Gastroesophageal sphincter (tissue), 3 donors: Measurements from ENCODE around the gene IGFL4.

Experiments used
- CTCF ChIP-seq, 4 experiments: fragments of 200-600 bp in 2 of 4; fragments of 450-650 bp in 2 of 4; sonication (generic) in 1 of 4; IDR thresholded peaks; one replicate each; pipeline ENCODE4 v1.5.1; 2017 to 2019; ENCODE audit warnings: antibody characterized with exemption in 4 of 4, mild to moderate bottlenecking in 2 of 4, moderate library complexity in 2 of 4
- EP300 ChIP-seq: sonication (generic); formaldehyde crosslinking; IDR thresholded peaks from one replicate; pipeline ENCODE4 v1.6.1; 2017; ENCODE audit warnings: antibody characterized with exemption, mild to moderate bottlenecking
- POLR2A ChIP-seq, 2 donors: fragments of 450-650 bp; IDR thresholded peaks; one replicate each; pipeline ENCODE4 v1.6.1; 2017; ENCODE audit warnings: antibody characterized with exemption in 2 of 2, mild to moderate bottlenecking in 2 of 2, moderate library complexity in 1 of 2
- POLR2AphosphoS5 ChIP-seq: sonication (generic); formaldehyde crosslinking; IDR thresholded peaks from one replicate; pipeline ENCODE4 v1.6.1; 2017; ENCODE audit warnings: antibody characterized with exemption

DNA sequence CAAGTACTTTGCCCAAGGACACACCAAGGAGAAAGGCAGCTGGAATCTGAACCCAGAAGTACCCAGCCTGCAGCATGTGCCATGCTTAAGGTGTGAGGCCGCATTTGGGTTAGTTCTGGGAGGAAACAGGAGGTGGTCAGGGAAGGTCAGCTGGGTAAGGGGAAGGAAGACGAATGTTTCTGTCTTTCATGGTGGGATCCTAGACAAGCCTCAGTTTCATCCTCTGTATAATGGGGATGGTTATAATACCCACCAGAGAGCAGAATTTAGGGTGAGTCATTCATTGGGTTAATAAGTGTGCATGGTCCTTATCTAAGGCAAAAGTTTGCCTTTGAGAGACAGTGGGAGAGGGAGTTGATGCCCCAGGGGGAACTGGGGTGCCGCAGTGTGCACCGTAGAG, 42.0 kb downstream of the IGFL4 start:
- TF ChIP-seq CTCF (IDR thresholded peaks at IDR 0.05) (no peak), POLR2A (IDR thresholded peaks at IDR 0.05) (no peak), POLR2AphosphoS5 (no peak), EP300 (no peak)
